HepG2 (cell line): ENCODE results near the gene ZNFX1. TPM values are rescaled to one million over a fixed set of nuclear protein-coding genes. Genes with fewer than 3 reads are reported as not detected.
A peak's percentile ranks its signal among the peaks of the same experiment; 100 is the strongest.

Experiments
- BORCS8-MEF2B ChIP-seq: sonication (generic); formaldehyde crosslinking; IDR thresholded peaks from 2 replicates; pipeline ENCODE4 v1.8.0; 2022; ENCODE audit warnings: mild to moderate bottlenecking, missing genetic modification reagents
- CREM ChIP-seq, 2 experiments: sonication (generic) in 1 of 2; formaldehyde crosslinking in 1 of 2; IDR thresholded peaks; 2 replicates each; pipeline versions ENCODE4 v1.4.0 to v1.6.1; 2016 to 2020; ENCODE audit warnings: antibody characterized with exemption in 1 of 2, mild to moderate bottlenecking in 1 of 2, missing genetic modification reagents in 1 of 2
- GATAD1 ChIP-seq: IDR thresholded peaks from 2 replicates; pipeline ENCODE4 v1.6.1; 2016; ENCODE audit warnings: missing genetic modification reagents, missing compliant biosample characterization
- HOMEZ ChIP-seq: IDR thresholded peaks from 2 replicates; pipeline ENCODE4 v1.6.1; 2016; ENCODE audit warnings: low read depth
- IRF2 ChIP-seq: IDR thresholded peaks from 2 replicates; pipeline ENCODE4 v1.6.1; 2018; ENCODE audit warnings: missing genetic modification reagents, missing compliant biosample characterization
- IRX3 ChIP-seq: sonication (generic); formaldehyde crosslinking; IDR thresholded peaks from 2 replicates; pipeline ENCODE4 v1.8.1; 2023; ENCODE audit warnings: mild to moderate bottlenecking, low read depth, missing genetic modification reagents, borderline replicate concordance
- KDM1A ChIP-seq: IDR thresholded peaks from 2 replicates; pipeline ENCODE4 v1.6.1; 2016; ENCODE audit warnings: missing compliant biosample characterization
- RAD21 ChIP-seq: fragments of 450-650 bp; formaldehyde crosslinking; IDR thresholded peaks from 2 replicates; pipeline ENCODE4 v1.5.0; 2020; ENCODE audit warnings: mild to moderate bottlenecking
- SATB2 ChIP-seq: sonication (generic); formaldehyde crosslinking; IDR thresholded peaks from 2 replicates; pipeline ENCODE4 v1.5.0; 2020; ENCODE audit warnings: missing genetic modification reagents
- SMYD3 ChIP-seq: sonication (generic); formaldehyde crosslinking; IDR thresholded peaks from 2 replicates; pipeline ENCODE4 v1.8.1; 2023; ENCODE audit warnings: mild to moderate bottlenecking, missing genetic modification reagents
- TAF1 ChIP-seq: sonication (generic); formaldehyde crosslinking; IDR thresholded peaks from 2 replicates; pipeline ENCODE4 v1.4.0; 2020; ENCODE audit warnings: missing genetic modification reagents
- ZFAT ChIP-seq: sonication (generic); formaldehyde crosslinking; conservative IDR thresholded peaks from 2 replicates; pipeline ENCODE4 v1.8.1; 2023; ENCODE audit warnings: missing genetic modification reagents, inconsistent platforms
- ZFP91 ChIP-seq: sonication (generic); formaldehyde crosslinking; IDR thresholded peaks from 2 replicates; pipeline ENCODE4 v1.9.0; 2022; ENCODE audit warnings: missing genetic modification reagents, mild to moderate bottlenecking, borderline replicate concordance
- ZFY ChIP-seq: sonication (generic); formaldehyde crosslinking; IDR thresholded peaks from 2 replicates; pipeline ENCODE4 v1.4.0; 2020; ENCODE audit warnings: missing genetic modification reagents
- ZNF263 ChIP-seq: sonication (generic); formaldehyde crosslinking; IDR thresholded peaks from 2 replicates; pipeline ENCODE4 v1.4.0; 2020; ENCODE audit warnings: missing genetic modification reagents
- ZNF292 ChIP-seq: sonication (generic); formaldehyde crosslinking; IDR thresholded peaks from 2 replicates; pipeline ENCODE4 v1.8.1; 2022; ENCODE audit warnings: mild to moderate bottlenecking, low read depth, missing genetic modification reagents, borderline replicate concordance
- ZNF549 ChIP-seq: sonication (generic); formaldehyde crosslinking; IDR thresholded peaks from 2 replicates; pipeline ENCODE4 v1.5.0; 2020; ENCODE audit warnings: missing genetic modification reagents
- ZNF562 ChIP-seq: sonication (generic); formaldehyde crosslinking; IDR thresholded peaks from 2 replicates; pipeline ENCODE4 v1.8.0; 2022; ENCODE audit warnings: missing genetic modification reagents, borderline replicate concordance
- ZNF777 ChIP-seq: sonication (generic); formaldehyde crosslinking; IDR thresholded peaks from 2 replicates; pipeline ENCODE4 v1.4.0; 2020; ENCODE audit warnings: missing genetic modification reagents
- ZNF883 ChIP-seq: sonication (generic); formaldehyde crosslinking; IDR thresholded peaks from 2 replicates; pipeline ENCODE4 v1.5.1; 2020; ENCODE audit warnings: mild to moderate bottlenecking, missing genetic modification reagents; ENCODE audit errors: not compliant biosample characterization
- polyA plus RNA-seq, 8 experiments: library from polyadenylated mRNA; depleted of rRNA in 3 of 8; stranded (reverse) in 7 of 8; unstranded in 1 of 8; fragments of >200 nt; fragmentation: Illumina TruSeq in 4 of 8; extraction: Trizol in 4 of 8; gene quantifications; 2 replicates each; pipeline versions ENCODE4 v1.2.1 to v1.2.3, GENCODE V29; 2011 to 2016; ENCODE audit warnings: low read depth in 4 of 8, missing spikeins in 1 of 8, mixed read lengths in 1 of 8; ENCODE audit not compliant: insufficient read depth in 1 of 8
- total RNA-seq, 5 experiments: library from RNA; depleted of rRNA; stranded (reverse); fragments of >200 nt; fragmentation: Illumina TruSeq; extraction: Trizol; gene quantifications; 2 replicates each; pipeline ENCODE4 v1.2.3, GENCODE V29; 2016; ENCODE audit warnings: low read depth in 1 of 5
- TF ChIP-seq, protein P1 (sequence below): IDR thresholded peaks from 2 replicates; pipeline ENCODE4 v1.6.1; 2016; ENCODE audit warnings: low read depth, borderline replicate concordance
- TF ChIP-seq, protein P2 (sequence below): sonication (generic); formaldehyde crosslinking; IDR thresholded peaks from 2 replicates; pipeline ENCODE4 v1.9.0; 2021; ENCODE audit warnings: missing genetic modification reagents, borderline replicate concordance
- TF ChIP-seq, protein P3 (sequence below): IDR thresholded peaks from 2 replicates; pipeline ENCODE4 v1.6.1; 2016

ZNFX1 gene
- total and polyA plus RNA-seq, 2 of the 13 experiments (the other 11 are each of a cell fraction or from before 2014, with no cell fraction given) = 2.9 to 11.1 TPM

GRCh38 chr20:49286689-49287551 is 9.1 kb upstream of the ZNFX1 start (continued):
- TF ChIP-seq, protein P1, sequence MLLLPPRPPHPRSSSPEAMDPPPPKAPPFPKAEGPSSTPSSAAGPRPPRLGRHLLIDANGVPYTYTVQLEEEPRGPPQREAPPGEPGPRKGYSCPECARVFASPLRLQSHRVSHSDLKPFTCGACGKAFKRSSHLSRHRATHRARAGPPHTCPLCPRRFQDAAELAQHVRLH = no peak
- TF ChIP-seq RAD21 (CRISPR knock-in tag) = no peak; the same call in 1 of the 2 replicates
- TF ChIP-seq ZNF562 (CRISPR knock-in tag) = peak; percentile 89; the same call in 1 of the 2 replicates
- TF ChIP-seq TAF1 (CRISPR knock-in tag) = no peak
- TF ChIP-seq SATB2 (CRISPR knock-in tag) = no peak
- no peak for TF ChIP-seq ZFP91 (CRISPR knock-in tag)
- TF ChIP-seq ZFY = no peak
- TF ChIP-seq SMYD3 (CRISPR knock-in tag) = no peak
- 0 out of 2 replicates have a peak, but pooled peaks have one; percentile 11 for TF ChIP-seq GATAD1 (CRISPR knock-in tag)
- TF ChIP-seq ZFAT (CRISPR knock-in tag) = no peak
- TF ChIP-seq, protein P2, sequence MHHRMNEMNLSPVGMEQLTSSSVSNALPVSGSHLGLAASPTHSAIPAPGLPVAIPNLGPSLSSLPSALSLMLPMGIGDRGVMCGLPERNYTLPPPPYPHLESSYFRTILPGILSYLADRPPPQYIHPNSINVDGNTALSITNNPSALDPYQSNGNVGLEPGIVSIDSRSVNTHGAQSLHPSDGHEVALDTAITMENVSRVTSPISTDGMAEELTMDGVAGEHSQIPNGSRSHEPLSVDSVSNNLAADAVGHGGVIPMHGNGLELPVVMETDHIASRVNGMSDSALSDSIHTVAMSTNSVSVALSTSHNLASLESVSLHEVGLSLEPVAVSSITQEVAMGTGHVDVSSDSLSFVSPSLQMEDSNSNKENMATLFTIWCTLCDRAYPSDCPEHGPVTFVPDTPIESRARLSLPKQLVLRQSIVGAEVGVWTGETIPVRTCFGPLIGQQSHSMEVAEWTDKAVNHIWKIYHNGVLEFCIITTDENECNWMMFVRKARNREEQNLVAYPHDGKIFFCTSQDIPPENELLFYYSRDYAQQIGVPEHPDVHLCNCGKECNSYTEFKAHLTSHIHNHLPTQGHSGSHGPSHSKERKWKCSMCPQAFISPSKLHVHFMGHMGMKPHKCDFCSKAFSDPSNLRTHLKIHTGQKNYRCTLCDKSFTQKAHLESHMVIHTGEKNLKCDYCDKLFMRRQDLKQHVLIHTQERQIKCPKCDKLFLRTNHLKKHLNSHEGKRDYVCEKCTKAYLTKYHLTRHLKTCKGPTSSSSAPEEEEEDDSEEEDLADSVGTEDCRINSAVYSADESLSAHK (CRISPR knock-in tag) = no peak
- no peak for TF ChIP-seq ZNF292 (CRISPR knock-in tag)
- no peak for TF ChIP-seq CREM (IDR thresholded peaks at IDR 0.05)
- no peak for TF ChIP-seq CREM (CRISPR knock-in tag; IDR thresholded peaks at IDR 0.05)
- TF ChIP-seq BORCS8-MEF2B (CRISPR knock-in tag) = 0 out of 2 replicates have a peak, but pooled peaks have one; percentile 49
- no peak for TF ChIP-seq ZNF777 (CRISPR knock-in tag)
- TF ChIP-seq IRX3 (CRISPR knock-in tag) = no peak
- no peak for TF ChIP-seq ZNF263 (CRISPR knock-in tag)
- TF ChIP-seq ZNF549 (CRISPR knock-in tag) = no peak
- TF ChIP-seq, protein P3, sequence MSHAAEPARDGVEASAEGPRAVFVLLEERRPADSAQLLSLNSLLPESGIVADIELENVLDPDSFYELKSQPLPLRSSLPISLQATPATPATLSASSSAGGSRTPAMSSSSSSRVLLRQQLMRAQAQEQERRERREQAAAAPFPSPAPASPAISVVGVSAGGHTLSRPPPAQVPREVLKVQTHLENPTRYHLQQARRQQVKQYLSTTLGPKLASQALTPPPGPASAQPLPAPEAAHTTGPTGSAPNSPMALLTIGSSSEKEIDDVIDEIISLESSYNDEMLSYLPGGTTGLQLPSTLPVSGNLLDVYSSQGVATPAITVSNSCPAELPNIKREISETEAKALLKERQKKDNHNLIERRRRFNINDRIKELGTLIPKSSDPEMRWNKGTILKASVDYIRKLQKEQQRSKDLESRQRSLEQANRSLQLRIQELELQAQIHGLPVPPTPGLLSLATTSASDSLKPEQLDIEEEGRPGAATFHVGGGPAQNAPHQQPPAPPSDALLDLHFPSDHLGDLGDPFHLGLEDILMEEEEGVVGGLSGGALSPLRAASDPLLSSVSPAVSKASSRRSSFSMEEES (CRISPR knock-in tag) = no peak
- peak; percentile 41; the same call in 1 of the 2 replicates for TF ChIP-seq HOMEZ (CRISPR knock-in tag)
- no peak for TF ChIP-seq ZNF883 (CRISPR knock-in tag)
- no peak for TF ChIP-seq IRF2 (CRISPR knock-in tag)
- no peak for TF ChIP-seq KDM1A (CRISPR knock-in tag)
